Immature natural killer cell (primary cell): ENCODE measurements around the gene AIG1. TPM values are rescaled to one million over a fixed set of nuclear protein-coding genes. Genes with fewer than 3 reads are reported as not detected.
A peak's percentile ranks its signal among the peaks of the same experiment; 100 is the strongest.
"Not testable (repeated sequence)": the region's sequence is repeated elsewhere in the genome, so short reads cannot be mapped to it uniquely, and the experiment has no call there.

Source experiments
- DNase-seq, 3 donors: peaks; one replicate each; pipeline ENCODE4 v3.0.0; 2022; ENCODE audit warnings: mixed read lengths in 1 of 3
- H3K27ac Mint-ChIP-seq, 6 donors: one replicate each; pipeline ENCODE4 v1.8.0; 2020; ENCODE audit warnings: mixed read lengths in 6 of 6, mild to moderate bottlenecking in 5 of 6, inconsistent platforms in 4 of 6, moderate library complexity in 3 of 6
- H3K27me3 Mint-ChIP-seq, 3 donors: one replicate each; pipeline ENCODE4 v1.8.0; 2020 to 2021; ENCODE audit warnings: low read depth in 3 of 3, mild to moderate bottlenecking in 3 of 3, mixed read lengths in 3 of 3, moderate library complexity in 3 of 3, inconsistent platforms in 1 of 3
- H3K36me3 Mint-ChIP-seq, 3 donors: one replicate each; pipeline ENCODE4 v1.8.0; 2020; ENCODE audit warnings: mixed read lengths in 3 of 3, inconsistent platforms in 2 of 3, mild to moderate bottlenecking in 2 of 3
- H3K4me1 Mint-ChIP-seq, 2 donors: one replicate each; pipeline ENCODE4 v1.8.0; 2020; ENCODE audit warnings: inconsistent platforms in 2 of 2, mild to moderate bottlenecking in 2 of 2, mixed read lengths in 2 of 2, moderate library complexity in 1 of 2
- H3K4me3 Mint-ChIP-seq, 5 donors: one replicate each; pipeline ENCODE4 v1.8.0; 2020; ENCODE audit warnings: mild to moderate bottlenecking in 5 of 5, mixed read lengths in 5 of 5, inconsistent platforms in 3 of 5, moderate library complexity in 3 of 5
- H3K9me3 Mint-ChIP-seq, 6 donors: one replicate each; pipeline ENCODE4 v1.8.0; 2020; ENCODE audit warnings: mild to moderate bottlenecking in 6 of 6, mixed read lengths in 6 of 6, inconsistent platforms in 4 of 6, moderate library complexity in 3 of 6
- polyA plus RNA-seq, 3 donors: library from polyadenylated mRNA; unstranded; fragments of 300-500 nt; fragmentation: Illumina TruSeq; gene quantifications; one replicate each; pipeline ENCODE4 v1.2.3, GENCODE V29; 2021

Gene AIG1
- 10 to 100 TPM in 2 of 3 donors, 1 to 10 TPM in 1; 4.6 to 17.8 (median 12.3) TPM for polyA plus RNA-seq

GRCh38 chr6:143060806-143061596 lies at the start of gene AIG1:
TSS of gene AIG1 (plus strand) at chr6:143060889. CDS start at chr6:143060926, 37 bp downstream.
- peaks cover 0 to 3% (median 0%) of the 10 kb centered on the region in 3 donors for H3K36me3 Mint-ChIP-seq
- no peak for DNase-seq
- H3K27ac Mint-ChIP-seq: peak within 1 kb of the TSS; percentile 85 to 93 (median 92)
- peaks cover 22 to 28% of the 10 kb centered on the region in 2 donors for H3K4me1 Mint-ChIP-seq
- peak within 1 kb of the TSS; percentile 89 to 94 (median 92) for H3K4me3 Mint-ChIP-seq
- no peaks in the 10 kb centered on the region for H3K9me3 Mint-ChIP-seq
- H3K27me3 Mint-ChIP-seq: peaks cover 11 to 14% (median 14%) of the 10 kb centered on the region in 3 donors

GRCh38 chr6:143014764-143015163 lies 45.9 kb upstream of the AIG1 start:
- Mint-ChIP-seq H3K4me1 (no peaks in the 10 kb centered on the region), H3K27me3 (peaks cover 2 to 10% (median 3%) of the 10 kb centered on the region in 3 donors), H3K4me3 (no peak overlapping the region), H3K36me3 (no peaks in the 10 kb centered on the region), H3K9me3 (no peaks in the 10 kb centered on the region), H3K27ac (no peak overlapping the region)
- no peak for DNase-seq

GRCh38 chr6:143015300-143015706 lies 45.4 kb upstream of the AIG1 start:
- no peak overlapping the region for H3K4me3 Mint-ChIP-seq
- no peaks in the 10 kb centered on the region for H3K9me3 Mint-ChIP-seq
- no peaks in the 10 kb centered on the region for H3K36me3 Mint-ChIP-seq
- H3K27ac Mint-ChIP-seq: peak overlapping the region in 1 of 6 donors; percentile 6
- no peak for DNase-seq
- peaks cover 2 to 10% (median 3%) of the 10 kb centered on the region in 3 donors for H3K27me3 Mint-ChIP-seq
- H3K4me1 Mint-ChIP-seq: no peaks in the 10 kb centered on the region

- Mint-ChIP-seq H3K27me3 (peaks cover 2 to 10% (median 3%) of the 10 kb centered on the region in 3 donors), H3K36me3 (no peaks in the 10 kb centered on the region), H3K4me3 (no peak overlapping the region), H3K27ac (no peak overlapping the region), H3K9me3 (no peaks in the 10 kb centered on the region), H3K4me1 (no peaks in the 10 kb centered on the region)
- DNase-seq: no peak
Measured at GRCh38 chr6:143018955-143019354, 41.7 kb upstream of the AIG1 start.

GRCh38 chr6:143020862-143021261 lies 39.8 kb upstream of the AIG1 start:
- DNase-seq, H3K4me1 Mint-ChIP-seq: not testable (repeated sequence)

GRCh38 chr6:143021543-143021942 lies 39.1 kb upstream of the AIG1 start:
- Mint-ChIP-seq H3K4me3 (no peak overlapping the region), H3K9me3 (no peaks in the 10 kb centered on the region), H3K4me1 (no peaks in the 10 kb centered on the region), H3K27ac (no peak overlapping the region), H3K27me3 (peaks cover 2 to 10% (median 2%) of the 10 kb centered on the region in 3 donors), H3K36me3 (no peaks in the 10 kb centered on the region)
- DNase-seq: no peak

More at GRCh38 chr6:143020862-143021261, 39.8 kb upstream of the AIG1 start:
- H3K27ac Mint-ChIP-seq, H3K4me3 Mint-ChIP-seq, H3K9me3 Mint-ChIP-seq, H3K27me3 Mint-ChIP-seq, H3K36me3 Mint-ChIP-seq: not testable (repeated sequence)

- no peaks in the 10 kb centered on the region for H3K4me1 Mint-ChIP-seq
- no peak overlapping the region for H3K4me3 Mint-ChIP-seq
- no peaks in the 10 kb centered on the region for H3K36me3 Mint-ChIP-seq
- peaks cover 0 to 10% (median 0%) of the 10 kb centered on the region in 3 donors for H3K27me3 Mint-ChIP-seq
- no peaks in the 10 kb centered on the region for H3K9me3 Mint-ChIP-seq
- H3K27ac Mint-ChIP-seq: no peak overlapping the region
- no peak for DNase-seq
Measured at GRCh38 chr6:143022587-143022986, 38.1 kb upstream of the AIG1 start.

GRCh38 chr6:143023695-143024094 lies 37.0 kb upstream of the AIG1 start:
- no peak for DNase-seq
- Mint-ChIP-seq H3K4me1 (no peaks in the 10 kb centered on the region), H3K36me3 (no peaks in the 10 kb centered on the region), H3K4me3 (no peak overlapping the region), H3K27me3 (peaks cover 0 to 5% (median 0%) of the 10 kb centered on the region in 3 donors), H3K27ac (no peak overlapping the region), H3K9me3 (no peaks in the 10 kb centered on the region)

GRCh38 chr6:143024977-143025376 lies 35.7 kb upstream of the AIG1 start:
- Mint-ChIP-seq H3K27me3 (peaks cover 2 to 3% (median 2%) of the 10 kb centered on the region in 3 donors), H3K4me3 (no peak overlapping the region), H3K9me3 (no peaks in the 10 kb centered on the region), H3K27ac (no peak overlapping the region), H3K4me1 (no peaks in the 10 kb centered on the region), H3K36me3 (no peaks in the 10 kb centered on the region)
- no peak for DNase-seq

- Mint-ChIP-seq H3K4me3 (no peak overlapping the region), H3K9me3 (no peaks in the 10 kb centered on the region), H3K36me3 (no peaks in the 10 kb centered on the region), H3K4me1 (no peaks in the 10 kb centered on the region), H3K27ac (no peak overlapping the region), H3K27me3 (peaks cover 2 to 6% (median 2%) of the 10 kb centered on the region in 3 donors)
- peak; percentile 25 to 41 (median 31) for DNase-seq
Measured at GRCh38 chr6:143026696-143027449, 33.8 kb upstream of the AIG1 start.

GRCh38 chr6:143034689-143035334 lies 25.9 kb upstream of the AIG1 start:
- no peaks in the 10 kb centered on the region for H3K36me3 Mint-ChIP-seq
- H3K9me3 Mint-ChIP-seq: no peaks in the 10 kb centered on the region
- H3K27ac Mint-ChIP-seq: no peak overlapping the region
- H3K27me3 Mint-ChIP-seq: peaks cover 2 to 17% (median 8%) of the 10 kb centered on the region in 3 donors
- no peak overlapping the region for H3K4me3 Mint-ChIP-seq
- DNase-seq: no peak
- H3K4me1 Mint-ChIP-seq: no peaks in the 10 kb centered on the region

- DNase-seq: no peak
- H3K4me1 Mint-ChIP-seq: no peaks in the 10 kb centered on the region
Measured at GRCh38 chr6:143037470-143037869, 23.2 kb upstream of the AIG1 start.

GRCh38 chr6:143038833-143039232 lies 21.9 kb upstream of the AIG1 start:
- Mint-ChIP-seq H3K27me3 (peaks cover 3 to 19% (median 9%) of the 10 kb centered on the region in 3 donors), H3K9me3 (no peaks in the 10 kb centered on the region), H3K4me1 (no peaks in the 10 kb centered on the region), H3K36me3 (no peaks in the 10 kb centered on the region), H3K27ac (no peak overlapping the region), H3K4me3 (no peak overlapping the region)
- DNase-seq: no peak

More at GRCh38 chr6:143037470-143037869, 23.2 kb upstream of the AIG1 start:
- H3K27me3 Mint-ChIP-seq: peaks cover 2 to 17% (median 9%) of the 10 kb centered on the region in 3 donors
- H3K36me3 Mint-ChIP-seq: no peaks in the 10 kb centered on the region
- H3K9me3 Mint-ChIP-seq: no peaks in the 10 kb centered on the region
- H3K4me3 Mint-ChIP-seq: no peak overlapping the region
- no peak overlapping the region for H3K27ac Mint-ChIP-seq

GRCh38 chr6:143039548-143039947 lies 21.1 kb upstream of the AIG1 start:
- Mint-ChIP-seq H3K4me1 (no peaks in the 10 kb centered on the region), H3K36me3 (peaks cover 0 to 3% (median 0%) of the 10 kb centered on the region in 3 donors), H3K9me3 (peaks cover 0 to 2% (median 0%) of the 10 kb centered on the region in 6 donors), H3K27me3 (peaks cover 3 to 19% (median 5%) of the 10 kb centered on the region in 3 donors), H3K27ac (no peak overlapping the region), H3K4me3 (no peak overlapping the region)
- no peak for DNase-seq
